Measurements from ENCODE around the gene SLC25A21. TPM values are rescaled to one million over a fixed set of nuclear protein-coding genes. Genes with fewer than 3 reads are reported as not detected.

Gene SLC25A21
- total RNA-seq, 4 donors from 2014 or later = 2.0 TPM; not detected in 3

DNA sequence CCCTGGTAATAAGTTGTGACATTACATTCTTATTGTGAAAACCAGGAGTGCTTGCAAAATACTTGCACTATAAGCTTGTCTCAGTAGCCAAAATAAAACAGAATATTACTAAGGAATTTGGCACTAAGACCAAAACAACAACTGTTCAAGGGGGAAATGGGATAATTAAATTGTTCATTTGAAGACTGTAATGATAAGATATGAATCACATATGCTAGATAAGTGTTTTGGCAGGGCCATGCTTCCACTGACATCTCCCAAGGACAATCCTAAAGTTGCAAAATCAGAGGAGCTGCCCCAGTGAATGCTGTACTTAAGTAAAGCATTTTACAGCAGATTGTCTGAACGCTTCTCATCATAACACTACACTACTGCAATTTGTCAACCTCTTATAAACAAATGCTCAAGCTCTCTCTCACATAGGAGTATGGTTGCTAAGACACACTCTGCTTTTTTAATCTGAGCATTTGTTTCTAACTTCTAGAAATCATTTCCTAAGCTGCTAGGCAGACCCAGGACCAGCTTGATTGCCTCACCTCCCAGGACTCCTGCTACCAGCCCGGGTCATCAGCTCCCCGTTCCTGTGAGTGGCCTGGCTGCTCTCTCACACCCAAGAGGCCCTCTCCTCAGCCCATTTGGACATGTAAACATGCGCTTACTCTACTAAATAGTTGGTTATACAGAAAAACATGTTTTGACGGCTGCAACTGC is 319.3 kb downstream of the SLC25A21 start:
- no peak for DNase-seq (ENCODE audit: low spot score in 2 of 2)
- H3K36me3 ChIP-seq = no peaks in the 10 kb centered on the region
- TF ChIP-seq EP300 (IDR thresholded peaks at IDR 0.05) (no peak), POLR2AphosphoS5 (IDR thresholded peaks at IDR 0.05) (no peak), POLR2A (IDR thresholded peaks at IDR 0.05) (no peak)
- TF ChIP-seq, protein P1, sequence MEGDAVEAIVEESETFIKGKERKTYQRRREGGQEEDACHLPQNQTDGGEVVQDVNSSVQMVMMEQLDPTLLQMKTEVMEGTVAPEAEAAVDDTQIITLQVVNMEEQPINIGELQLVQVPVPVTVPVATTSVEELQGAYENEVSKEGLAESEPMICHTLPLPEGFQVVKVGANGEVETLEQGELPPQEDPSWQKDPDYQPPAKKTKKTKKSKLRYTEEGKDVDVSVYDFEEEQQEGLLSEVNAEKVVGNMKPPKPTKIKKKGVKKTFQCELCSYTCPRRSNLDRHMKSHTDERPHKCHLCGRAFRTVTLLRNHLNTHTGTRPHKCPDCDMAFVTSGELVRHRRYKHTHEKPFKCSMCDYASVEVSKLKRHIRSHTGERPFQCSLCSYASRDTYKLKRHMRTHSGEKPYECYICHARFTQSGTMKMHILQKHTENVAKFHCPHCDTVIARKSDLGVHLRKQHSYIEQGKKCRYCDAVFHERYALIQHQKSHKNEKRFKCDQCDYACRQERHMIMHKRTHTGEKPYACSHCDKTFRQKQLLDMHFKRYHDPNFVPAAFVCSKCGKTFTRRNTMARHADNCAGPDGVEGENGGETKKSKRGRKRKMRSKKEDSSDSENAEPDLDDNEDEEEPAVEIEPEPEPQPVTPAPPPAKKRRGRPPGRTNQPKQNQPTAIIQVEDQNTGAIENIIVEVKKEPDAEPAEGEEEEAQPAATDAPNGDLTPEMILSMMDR (IDR thresholded peaks at IDR 0.05) = no peak
- no peaks in the 10 kb centered on the region for H3K9me3 ChIP-seq
- WGBS = 39% methylated on average over 5 of the region's 5 CpGs
- H3K4me3 ChIP-seq = no peak overlapping the region
- H3K27me3 ChIP-seq = no peaks in the 10 kb centered on the region
- H3K4me1 ChIP-seq = no peaks in the 10 kb centered on the region
- no peak overlapping the region for H3K27ac ChIP-seq

DNA sequence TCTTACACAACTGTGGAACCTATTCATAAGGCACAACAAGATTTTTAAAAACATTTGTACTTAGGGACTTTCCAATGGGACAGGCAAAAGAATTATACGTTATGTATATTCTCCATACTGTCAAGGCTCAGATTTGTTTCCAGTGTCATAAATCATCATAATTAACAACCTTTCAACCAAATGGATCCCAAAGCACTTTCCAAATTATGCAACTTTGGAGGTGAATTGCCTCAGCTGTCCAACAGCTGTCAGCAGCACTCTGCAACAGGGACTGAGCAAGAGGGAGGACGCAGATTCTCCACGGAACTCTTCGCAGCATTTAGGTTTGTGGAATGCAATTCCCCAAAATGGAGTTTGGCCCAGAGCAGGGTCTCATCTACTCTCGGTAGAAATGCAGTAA is 324.2 kb downstream of the SLC25A21 start:
- no peaks in the 10 kb centered on the region for H3K27me3 ChIP-seq
- no peaks in the 10 kb centered on the region for H3K36me3 ChIP-seq
- H3K27ac ChIP-seq = no peak overlapping the region
- no peaks in the 10 kb centered on the region for H3K4me1 ChIP-seq
- no peak for DNase-seq (ENCODE audit: low spot score in 2 of 2)
- no peak for TF ChIP-seq POLR2AphosphoS5 (IDR thresholded peaks at IDR 0.05)
- no peak for TF ChIP-seq POLR2A (IDR thresholded peaks at IDR 0.05)
- TF ChIP-seq EP300 (IDR thresholded peaks at IDR 0.05) = no peak
- TF ChIP-seq, protein P1 (IDR thresholded peaks at IDR 0.05) = no peak
- no peaks in the 10 kb centered on the region for H3K9me3 ChIP-seq
- WGBS = 78% methylated on average over 5 of the region's 5 CpGs
- H3K4me3 ChIP-seq = no peak overlapping the region

DNA sequence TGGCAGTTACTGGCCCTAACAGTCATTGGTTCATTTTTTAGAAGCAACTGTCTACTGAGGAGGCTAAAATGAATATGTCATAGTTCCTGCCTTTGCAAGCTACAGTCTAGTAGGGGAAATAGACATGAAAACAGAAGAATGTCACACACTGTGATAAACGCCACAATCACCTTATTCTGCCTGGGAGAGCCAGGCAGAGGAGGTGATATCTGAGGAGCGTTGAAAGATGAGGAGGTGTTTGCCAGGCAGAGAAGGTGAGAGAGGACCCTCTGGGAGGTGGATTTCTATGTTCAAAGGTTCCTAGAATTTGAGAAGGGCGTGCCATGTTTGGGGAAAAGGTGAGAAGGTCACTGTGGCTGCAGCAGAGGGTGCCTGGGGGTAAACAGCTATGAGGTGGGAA is 325.0 kb downstream of the SLC25A21 start:
- no peak overlapping the region for H3K4me3 ChIP-seq
- H3K4me1 ChIP-seq = no peaks in the 10 kb centered on the region
- DNase-seq (ENCODE audit: low spot score in 2 of 2) = no peak
- no peaks in the 10 kb centered on the region for H3K27me3 ChIP-seq
- TF ChIP-seq, protein P1 (IDR thresholded peaks at IDR 0.05) = no peak
- TF ChIP-seq EP300 (IDR thresholded peaks at IDR 0.05) = no peak
- TF ChIP-seq POLR2AphosphoS5 (IDR thresholded peaks at IDR 0.05) = no peak
- TF ChIP-seq POLR2A (IDR thresholded peaks at IDR 0.05) = no peak
- no peak overlapping the region for H3K27ac ChIP-seq
- H3K36me3 ChIP-seq = no peaks in the 10 kb centered on the region
- 83% methylated on average over 3 of the region's 3 CpGs for WGBS
- H3K9me3 ChIP-seq = no peaks in the 10 kb centered on the region

DNA sequence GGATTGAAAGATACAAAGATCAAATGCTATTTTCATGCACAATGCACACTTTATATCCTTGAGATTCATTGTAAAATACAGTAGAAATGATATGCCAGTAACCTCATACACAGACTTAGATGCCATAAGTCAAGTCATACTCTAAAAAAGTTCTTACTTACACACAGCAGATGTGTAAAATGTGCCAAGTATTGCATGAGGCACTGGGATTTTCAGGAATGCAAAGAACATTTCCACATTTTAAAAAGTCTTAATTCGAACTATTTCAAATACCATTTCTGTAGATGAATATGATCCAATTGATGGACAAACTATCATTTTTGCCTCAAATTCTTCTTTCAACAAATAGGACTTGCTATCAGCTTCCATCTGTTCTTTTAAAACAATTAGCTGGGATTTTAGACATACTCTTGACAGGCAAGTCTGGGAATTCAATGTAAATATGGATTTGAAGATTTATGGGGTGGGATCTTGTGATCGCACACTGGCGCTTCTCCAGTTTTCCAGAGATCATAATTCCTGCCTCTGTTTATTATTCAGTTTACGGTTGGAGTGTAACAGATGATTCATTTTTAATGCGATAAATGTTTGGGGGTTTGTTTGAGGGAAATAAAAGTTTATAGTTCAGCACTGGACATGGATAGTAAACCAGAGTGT is 326.9 kb downstream of the SLC25A21 start:
- Histone ChIP-seq H3K27me3 (no peaks in the 10 kb centered on the region), H3K4me1 (no peaks in the 10 kb centered on the region), H3K36me3 (no peaks in the 10 kb centered on the region), H3K9me3 (no peaks in the 10 kb centered on the region), H3K4me3 (no peak overlapping the region), H3K27ac (no peak overlapping the region)
- 43% methylated on average over 5 of the region's 5 CpGs for WGBS
- TF ChIP-seq POLR2AphosphoS5 (IDR thresholded peaks at IDR 0.05) (no peak), POLR2A (IDR thresholded peaks at IDR 0.05) (no peak), EP300 (IDR thresholded peaks at IDR 0.05) (no peak)
- TF ChIP-seq, protein P1 (IDR thresholded peaks at IDR 0.05) = no peak
- no peak for DNase-seq (ENCODE audit: low spot score in 2 of 2)

DNA sequence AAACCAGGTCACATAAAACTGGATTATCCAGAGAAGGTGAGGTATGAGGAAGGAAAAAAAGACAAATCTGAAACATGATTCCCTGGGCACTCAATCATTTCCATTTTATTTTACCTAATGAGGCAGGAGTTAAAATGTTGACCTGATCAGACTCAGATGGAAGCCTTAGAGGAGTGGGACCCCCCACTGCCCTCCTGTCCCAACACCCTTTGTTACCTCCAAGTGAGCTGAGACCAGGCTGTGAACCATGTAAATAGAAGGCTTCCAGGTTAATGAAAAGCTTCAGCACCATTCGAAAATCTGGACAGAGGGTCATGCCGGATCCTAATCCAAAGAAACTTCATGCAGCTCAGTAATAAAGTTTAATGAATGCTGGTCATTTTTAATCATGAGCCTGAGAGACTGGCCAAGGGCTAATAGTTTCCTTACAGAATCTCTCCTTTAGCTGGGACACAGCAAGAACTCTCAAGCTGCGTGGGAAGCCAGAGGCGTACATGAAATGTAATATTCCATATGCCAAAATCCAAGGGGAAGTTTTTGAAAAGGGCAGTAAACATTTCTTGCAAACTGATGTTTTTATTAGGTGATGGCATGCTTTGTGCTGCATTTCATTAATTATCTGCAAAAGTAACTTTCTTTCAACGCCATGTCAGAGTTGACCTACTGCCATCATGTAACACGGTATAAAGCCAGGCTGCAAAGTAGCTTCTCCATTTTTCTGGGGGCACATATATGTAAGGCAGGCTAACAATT is 327.8 kb downstream of the SLC25A21 start:
- no peaks in the 10 kb centered on the region for H3K9me3 ChIP-seq
- H3K4me1 ChIP-seq = no peaks in the 10 kb centered on the region
- no peaks in the 10 kb centered on the region for H3K27me3 ChIP-seq
- no peaks in the 10 kb centered on the region for H3K36me3 ChIP-seq
- no peak for DNase-seq (ENCODE audit: low spot score in 2 of 2)
- TF ChIP-seq POLR2A (IDR thresholded peaks at IDR 0.05) (no peak), POLR2AphosphoS5 (IDR thresholded peaks at IDR 0.05) (no peak), EP300 (IDR thresholded peaks at IDR 0.05) (no peak)
- TF ChIP-seq, protein P1 (IDR thresholded peaks at IDR 0.05) = no peak
- H3K27ac ChIP-seq = no peak overlapping the region
- no peak overlapping the region for H3K4me3 ChIP-seq
- 60% methylated on average over 6 of the region's 6 CpGs for WGBS

All from suprapubic skin (tissue), 4 donors.